ENCODE results near the gene POLN. TPM values are rescaled to one million over a fixed set of nuclear protein-coding genes. Genes with fewer than 3 reads are reported as not detected.

The POLN gene
- total and polyA plus RNA-seq, 2 experiments from 2014 or later, result 1.8 to 4.0 TPM

DNA sequence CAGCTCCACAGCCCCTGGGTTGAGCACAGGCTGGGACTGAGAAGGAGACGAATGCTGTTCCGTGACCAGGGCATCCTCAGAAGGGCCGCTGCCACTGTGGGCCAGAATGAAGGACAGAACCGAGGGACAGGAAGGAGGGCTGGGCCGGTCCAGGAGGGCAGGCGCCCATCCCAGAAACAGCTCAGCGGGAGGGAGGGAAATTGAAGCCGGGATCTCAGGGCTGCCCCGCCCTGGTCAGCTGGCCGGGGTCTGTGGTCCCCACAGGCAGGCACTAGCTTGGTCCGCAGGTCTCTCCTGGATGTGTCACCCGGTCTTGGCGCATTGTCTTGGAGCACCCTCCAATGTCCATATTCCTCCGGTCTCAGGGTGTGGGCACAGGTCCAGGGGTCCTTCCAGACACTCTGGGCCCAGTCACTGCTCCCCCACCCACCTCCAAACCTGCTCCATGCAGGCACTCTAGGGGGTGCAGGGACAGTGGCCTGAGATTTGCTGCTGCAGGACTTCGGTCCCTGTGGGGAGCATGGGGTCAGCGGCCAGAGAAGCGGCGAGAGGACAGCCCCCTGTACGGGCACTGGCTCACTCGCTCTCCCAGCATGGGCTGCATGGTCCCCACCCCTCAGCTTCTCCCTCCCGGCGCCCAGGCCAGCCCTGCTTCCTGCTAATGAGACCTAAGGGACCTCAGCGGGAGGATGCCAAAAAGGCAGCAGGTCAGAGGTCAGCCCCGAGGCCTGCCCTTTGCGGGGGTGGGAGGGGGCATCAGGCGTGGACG lies 43.9 kb upstream of the POLN start:
- no peak overlapping the region for H3K4me2 ChIP-seq
- DNase-seq (ENCODE audit: low spot score), result no peak
- H3K27ac ChIP-seq (ENCODE audit: low read depth), result no peak overlapping the region
- no peak overlapping the region for H3K4me3 ChIP-seq
- no peaks in the 10 kb centered on the region for H3K4me1 ChIP-seq (ENCODE audit: insufficient read depth)
- no peaks in the 10 kb centered on the region for H3K9me3 Mint-ChIP-seq
- H3K27ac Mint-ChIP-seq, result no peak overlapping the region
- no peaks in the 10 kb centered on the region for H3K79me2 ChIP-seq (replicated peaks; ENCODE audit: insufficient read depth)
- H3K27me3 Mint-ChIP-seq (ENCODE audit: insufficient read depth, low read depth, poor library complexity), result peaks cover 13% of the 10 kb centered on the region
- H3F3A ChIP-seq (replicated peaks; ENCODE audit: low read depth), result no peaks in the 10 kb centered on the region
- H3K4me3 Mint-ChIP-seq, result no peak overlapping the region
- H3K27me3 ChIP-seq (ENCODE audit: insufficient read depth), result no peaks in the 10 kb centered on the region
- TF ChIP-seq EZH2 (IDR thresholded peaks at IDR 0.05; ENCODE audit: low read depth, unreplicated experiment), result no peak
- TF ChIP-seq, protein P1, sequence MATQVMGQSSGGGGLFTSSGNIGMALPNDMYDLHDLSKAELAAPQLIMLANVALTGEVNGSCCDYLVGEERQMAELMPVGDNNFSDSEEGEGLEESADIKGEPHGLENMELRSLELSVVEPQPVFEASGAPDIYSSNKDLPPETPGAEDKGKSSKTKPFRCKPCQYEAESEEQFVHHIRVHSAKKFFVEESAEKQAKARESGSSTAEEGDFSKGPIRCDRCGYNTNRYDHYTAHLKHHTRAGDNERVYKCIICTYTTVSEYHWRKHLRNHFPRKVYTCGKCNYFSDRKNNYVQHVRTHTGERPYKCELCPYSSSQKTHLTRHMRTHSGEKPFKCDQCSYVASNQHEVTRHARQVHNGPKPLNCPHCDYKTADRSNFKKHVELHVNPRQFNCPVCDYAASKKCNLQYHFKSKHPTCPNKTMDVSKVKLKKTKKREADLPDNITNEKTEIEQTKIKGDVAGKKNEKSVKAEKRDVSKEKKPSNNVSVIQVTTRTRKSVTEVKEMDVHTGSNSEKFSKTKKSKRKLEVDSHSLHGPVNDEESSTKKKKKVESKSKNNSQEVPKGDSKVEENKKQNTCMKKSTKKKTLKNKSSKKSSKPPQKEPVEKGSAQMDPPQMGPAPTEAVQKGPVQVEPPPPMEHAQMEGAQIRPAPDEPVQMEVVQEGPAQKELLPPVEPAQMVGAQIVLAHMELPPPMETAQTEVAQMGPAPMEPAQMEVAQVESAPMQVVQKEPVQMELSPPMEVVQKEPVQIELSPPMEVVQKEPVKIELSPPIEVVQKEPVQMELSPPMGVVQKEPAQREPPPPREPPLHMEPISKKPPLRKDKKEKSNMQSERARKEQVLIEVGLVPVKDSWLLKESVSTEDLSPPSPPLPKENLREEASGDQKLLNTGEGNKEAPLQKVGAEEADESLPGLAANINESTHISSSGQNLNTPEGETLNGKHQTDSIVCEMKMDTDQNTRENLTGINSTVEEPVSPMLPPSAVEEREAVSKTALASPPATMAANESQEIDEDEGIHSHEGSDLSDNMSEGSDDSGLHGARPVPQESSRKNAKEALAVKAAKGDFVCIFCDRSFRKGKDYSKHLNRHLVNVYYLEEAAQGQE (IDR thresholded peaks at IDR 0.05; ENCODE audit: unreplicated experiment), result no peak
- no peak for TF ChIP-seq EZH2phosphoT487 (IDR thresholded peaks at IDR 0.05; ENCODE audit: unreplicated experiment)
- no peak for TF ChIP-seq ZNF331 (CRISPR knock-in tag; IDR thresholded peaks at IDR 0.05; ENCODE audit: low read depth)
- TF ChIP-seq, protein P2, sequence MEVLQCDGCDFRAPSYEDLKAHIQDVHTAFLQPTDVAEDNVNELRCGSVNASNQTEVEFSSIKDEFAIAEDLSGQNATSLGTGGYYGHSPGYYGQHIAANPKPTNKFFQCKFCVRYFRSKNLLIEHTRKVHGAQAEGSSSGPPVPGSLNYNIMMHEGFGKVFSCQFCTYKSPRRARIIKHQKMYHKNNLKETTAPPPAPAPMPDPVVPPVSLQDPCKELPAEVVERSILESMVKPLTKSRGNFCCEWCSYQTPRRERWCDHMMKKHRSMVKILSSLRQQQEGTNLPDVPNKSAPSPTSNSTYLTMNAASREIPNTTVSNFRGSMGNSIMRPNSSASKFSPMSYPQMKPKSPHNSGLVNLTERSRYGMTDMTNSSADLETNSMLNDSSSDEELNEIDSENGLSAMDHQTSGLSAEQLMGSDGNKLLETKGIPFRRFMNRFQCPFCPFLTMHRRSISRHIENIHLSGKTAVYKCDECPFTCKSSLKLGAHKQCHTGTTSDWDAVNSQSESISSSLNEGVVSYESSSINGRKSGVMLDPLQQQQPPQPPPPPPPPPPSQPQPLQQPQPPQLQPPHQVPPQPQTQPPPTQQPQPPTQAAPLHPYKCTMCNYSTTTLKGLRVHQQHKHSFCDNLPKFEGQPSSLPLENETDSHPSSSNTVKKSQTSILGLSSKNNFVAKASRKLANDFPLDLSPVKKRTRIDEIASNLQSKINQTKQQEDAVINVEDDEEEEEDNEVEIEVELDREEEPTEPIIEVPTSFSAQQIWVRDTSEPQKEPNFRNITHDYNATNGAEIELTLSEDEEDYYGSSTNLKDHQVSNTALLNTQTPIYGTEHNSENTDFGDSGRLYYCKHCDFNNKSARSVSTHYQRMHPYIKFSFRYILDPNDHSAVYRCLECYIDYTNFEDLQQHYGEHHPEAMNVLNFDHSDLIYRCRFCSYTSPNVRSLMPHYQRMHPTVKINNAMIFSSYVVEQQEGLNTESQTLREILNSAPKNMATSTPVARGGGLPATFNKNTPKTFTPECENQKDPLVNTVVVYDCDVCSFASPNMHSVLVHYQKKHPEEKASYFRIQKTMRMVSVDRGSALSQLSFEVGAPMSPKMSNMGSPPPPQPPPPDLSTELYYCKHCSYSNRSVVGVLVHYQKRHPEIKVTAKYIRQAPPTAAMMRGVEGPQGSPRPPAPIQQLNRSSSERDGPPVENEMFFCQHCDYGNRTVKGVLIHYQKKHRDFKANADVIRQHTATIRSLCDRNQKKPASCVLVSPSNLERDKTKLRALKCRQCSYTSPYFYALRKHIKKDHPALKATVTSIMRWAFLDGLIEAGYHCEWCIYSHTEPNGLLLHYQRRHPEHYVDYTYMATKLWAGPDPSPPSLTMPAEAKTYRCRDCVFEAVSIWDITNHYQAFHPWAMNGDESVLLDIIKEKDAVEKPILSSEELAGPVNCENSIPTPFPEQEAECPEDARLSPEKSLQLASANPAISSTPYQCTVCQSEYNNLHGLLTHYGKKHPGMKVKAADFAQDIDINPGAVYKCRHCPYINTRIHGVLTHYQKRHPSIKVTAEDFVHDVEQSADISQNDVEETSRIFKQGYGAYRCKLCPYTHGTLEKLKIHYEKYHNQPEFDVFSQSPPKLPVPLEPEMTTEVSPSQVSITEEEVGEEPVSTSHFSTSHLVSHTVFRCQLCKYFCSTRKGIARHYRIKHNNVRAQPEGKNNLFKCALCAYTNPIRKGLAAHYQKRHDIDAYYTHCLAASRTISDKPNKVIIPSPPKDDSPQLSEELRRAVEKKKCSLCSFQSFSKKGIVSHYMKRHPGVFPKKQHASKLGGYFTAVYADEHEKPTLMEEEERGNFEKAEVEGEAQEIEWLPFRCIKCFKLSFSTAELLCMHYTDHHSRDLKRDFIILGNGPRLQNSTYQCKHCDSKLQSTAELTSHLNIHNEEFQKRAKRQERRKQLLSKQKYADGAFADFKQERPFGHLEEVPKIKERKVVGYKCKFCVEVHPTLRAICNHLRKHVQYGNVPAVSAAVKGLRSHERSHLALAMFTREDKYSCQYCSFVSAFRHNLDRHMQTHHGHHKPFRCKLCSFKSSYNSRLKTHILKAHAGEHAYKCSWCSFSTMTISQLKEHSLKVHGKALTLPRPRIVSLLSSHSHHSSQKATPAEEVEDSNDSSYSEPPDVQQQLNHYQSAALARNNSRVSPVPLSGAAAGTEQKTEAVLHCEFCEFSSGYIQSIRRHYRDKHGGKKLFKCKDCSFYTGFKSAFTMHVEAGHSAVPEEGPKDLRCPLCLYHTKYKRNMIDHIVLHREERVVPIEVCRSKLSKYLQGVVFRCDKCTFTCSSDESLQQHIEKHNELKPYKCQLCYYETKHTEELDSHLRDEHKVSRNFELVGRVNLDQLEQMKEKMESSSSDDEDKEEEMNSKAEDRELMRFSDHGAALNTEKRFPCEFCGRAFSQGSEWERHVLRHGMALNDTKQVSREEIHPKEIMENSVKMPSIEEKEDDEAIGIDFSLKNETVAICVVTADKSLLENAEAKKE (CRISPR knock-in tag; IDR thresholded peaks at IDR 0.05), result no peak
- TF ChIP-seq ZNF114 (CRISPR knock-in tag; IDR thresholded peaks at IDR 0.05), result no peak
- TF ChIP-seq CREB1 (CRISPR knock-in tag; IDR thresholded peaks at IDR 0.05; ENCODE audit: low read depth), result no peak
- TF ChIP-seq, protein P3, sequence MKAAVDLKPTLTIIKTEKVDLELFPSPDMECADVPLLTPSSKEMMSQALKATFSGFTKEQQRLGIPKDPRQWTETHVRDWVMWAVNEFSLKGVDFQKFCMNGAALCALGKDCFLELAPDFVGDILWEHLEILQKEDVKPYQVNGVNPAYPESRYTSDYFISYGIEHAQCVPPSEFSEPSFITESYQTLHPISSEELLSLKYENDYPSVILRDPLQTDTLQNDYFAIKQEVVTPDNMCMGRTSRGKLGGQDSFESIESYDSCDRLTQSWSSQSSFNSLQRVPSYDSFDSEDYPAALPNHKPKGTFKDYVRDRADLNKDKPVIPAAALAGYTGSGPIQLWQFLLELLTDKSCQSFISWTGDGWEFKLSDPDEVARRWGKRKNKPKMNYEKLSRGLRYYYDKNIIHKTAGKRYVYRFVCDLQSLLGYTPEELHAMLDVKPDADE (IDR thresholded peaks at IDR 0.05), result no peak
- no peak for TF ChIP-seq STAT1 (IDR thresholded peaks at IDR 0.05; ENCODE audit: unreplicated experiment)
- no peak for TF ChIP-seq NANOG (IDR thresholded peaks at IDR 0.05; ENCODE audit: borderline replicate concordance)
- TF ChIP-seq CTCF (conservative IDR thresholded peaks at IDR 0.05; ENCODE audit: low read depth in 2 of 2), result no peak
- TF ChIP-seq JUNB (IDR thresholded peaks at IDR 0.05; ENCODE audit: unreplicated experiment), result no peak
- TF ChIP-seq POLR2AphosphoS5 (IDR thresholded peaks at IDR 0.05; ENCODE audit: low read depth), result no peak
- no peaks in the 10 kb centered on the region for H4K20me1 ChIP-seq (replicated peaks; ENCODE audit: insufficient read depth)
- H3K36me3 ChIP-seq (ENCODE audit: insufficient read depth), result no peaks in the 10 kb centered on the region
- H2AFZ ChIP-seq, result no peak overlapping the region
- H3K36me3 Mint-ChIP-seq (ENCODE audit: low read depth), result no peaks in the 10 kb centered on the region; the same call in 2 of the 3 replicates
- no peaks in the 10 kb centered on the region for H3K9me2 ChIP-seq (ENCODE audit: insufficient read depth)
- peaks cover 9% of the 10 kb centered on the region for H3K4me1 Mint-ChIP-seq
- no peak for ATAC-seq
